Measurements from ENCODE around the gene TRIP12. TPM values are rescaled to one million over a fixed set of nuclear protein-coding genes. Genes with fewer than 3 reads are reported as not detected.
"Not testable (repeated sequence)": the region's sequence is repeated elsewhere in the genome, so short reads cannot be mapped to it uniquely, and the experiment has no call there.

Gene TRIP12
- total RNA-seq, 4 donors from 2014 or later, result 156 to 182 (median 168) TPM

- peak; percentile 34 for DNase-seq (ENCODE audit: extremely low spot score)
- Histone ChIP-seq H3K27me3 (no peaks in the 10 kb centered on the region), H3K27ac (replicated peaks in 1 of 4) (no peak overlapping the region), H3K4me1 (no peaks in the 10 kb centered on the region), H3K4me3 (no peak overlapping the region), H3K36me3 (peaks cover 0 to 6% (median 2%) of the 10 kb centered on the region in 4 donors), H3K9me3 (no peaks in the 10 kb centered on the region)
- intact Hi-C loops (cut with DNase I), result no loop called here
- TF ChIP-seq POLR2A (IDR thresholded peaks at IDR 0.05; ENCODE audit: low read depth) (no peak), CTCF (IDR thresholded peaks at IDR 0.05) (no peak), POLR2AphosphoS5 (IDR thresholded peaks at IDR 0.05) (no peak), EP300 (IDR thresholded peaks at IDR 0.05) (no peak)
- WGBS, result 98% methylated on average over 5 of the region's 5 CpGs
These were observed 9.4 kb upstream of the TRIP12 start for GRCh38 chr2:229931241-229931640.

DNA sequence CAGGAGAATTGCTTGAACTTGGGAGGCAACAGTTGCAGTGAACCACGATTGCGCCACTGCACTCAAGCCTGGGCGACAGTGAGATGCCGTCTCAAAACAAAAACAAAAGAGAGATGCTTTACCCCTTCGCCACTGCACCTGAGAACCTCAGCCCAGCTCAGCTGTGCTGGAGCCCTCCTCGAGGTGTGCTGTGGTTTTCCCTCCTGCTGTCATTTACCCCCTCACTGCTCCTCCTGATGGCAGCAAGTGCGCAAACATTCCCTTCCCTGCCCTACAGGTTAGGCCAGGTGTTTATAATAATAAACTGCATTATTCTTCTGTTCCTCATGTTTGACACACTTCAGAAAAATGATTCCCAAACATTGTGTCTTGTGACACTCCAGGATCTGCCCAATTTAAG lies 8.8 kb upstream of the TRIP12 start:
- intact Hi-C loops (cut with DNase I), result no loop called here

GRCh38 chr2:229927817-229928321 lies 6.1 kb upstream of the TRIP12 start:
- H3K9me3 ChIP-seq, result no peaks in the 10 kb centered on the region
- intact Hi-C loops (cut with DNase I), result no loop called here
- no peak overlapping the region for H3K27ac ChIP-seq (replicated peaks in 1 of 4)
- peaks cover 8 to 15% (median 12%) of the 10 kb centered on the region in 4 donors for H3K4me1 ChIP-seq
- 88% methylated on average over 2 of the region's 2 CpGs for WGBS
- peaks cover 0 to 3% (median 0%) of the 10 kb centered on the region in 4 donors for H3K36me3 ChIP-seq
- no peak overlapping the region for H3K4me3 ChIP-seq
- no peaks in the 10 kb centered on the region for H3K27me3 ChIP-seq
- no peak for TF ChIP-seq POLR2A (IDR thresholded peaks at IDR 0.05; ENCODE audit: low read depth)
- TF ChIP-seq POLR2AphosphoS5 (IDR thresholded peaks at IDR 0.05), result no peak
- no peak for TF ChIP-seq EP300 (IDR thresholded peaks at IDR 0.05)
- no peak for TF ChIP-seq CTCF (IDR thresholded peaks at IDR 0.05)
- no peak for DNase-seq (ENCODE audit: extremely low spot score)

More for the DNA sequence above, 8.8 kb upstream of the TRIP12 start:
- Histone ChIP-seq H3K27ac (replicated peaks in 1 of 4) (no peak overlapping the region), H3K9me3 (no peaks in the 10 kb centered on the region), H3K36me3 (peaks cover 0 to 6% (median 2%) of the 10 kb centered on the region in 4 donors), H3K4me3 (no peak overlapping the region), H3K4me1 (no peaks in the 10 kb centered on the region), H3K27me3 (no peaks in the 10 kb centered on the region)
- DNase-seq (ENCODE audit: extremely low spot score), result no peak
- TF ChIP-seq EP300 (IDR thresholded peaks at IDR 0.05), result no peak
- no peak for TF ChIP-seq POLR2AphosphoS5 (IDR thresholded peaks at IDR 0.05)
- TF ChIP-seq POLR2A (IDR thresholded peaks at IDR 0.05; ENCODE audit: low read depth), result no peak
- TF ChIP-seq CTCF (IDR thresholded peaks at IDR 0.05), result no peak
- 94% methylated on average over 7 of the region's 7 CpGs for WGBS

- DNase-seq (ENCODE audit: extremely low spot score), result no peak
- intact Hi-C loops (cut with DNase I), result no loop called here
- TF ChIP-seq POLR2A (IDR thresholded peaks at IDR 0.05; ENCODE audit: low read depth) (no peak), EP300 (IDR thresholded peaks at IDR 0.05) (no peak), POLR2AphosphoS5 (IDR thresholded peaks at IDR 0.05) (no peak), CTCF (IDR thresholded peaks at IDR 0.05) (no peak)
- no peak overlapping the region for H3K27ac ChIP-seq (replicated peaks in 1 of 4)
- H3K27me3 ChIP-seq, result no peaks in the 10 kb centered on the region
- H3K9me3 ChIP-seq, result no peaks in the 10 kb centered on the region
- no peak overlapping the region for H3K4me3 ChIP-seq
- H3K36me3 ChIP-seq, result no peaks in the 10 kb centered on the region
- H3K4me1 ChIP-seq, result peaks cover 12 to 23% (median 18%) of the 10 kb centered on the region in 4 donors
These were observed 3.4 kb upstream of the TRIP12 start for GRCh38 chr2:229925201-229925600.

GRCh38 chr2:229924541-229924940 lies 2.7 kb upstream of the TRIP12 start:
- not testable (repeated sequence) for H3K36me3 ChIP-seq; H3K9me3 ChIP-seq; DNase-seq (ENCODE audit: extremely low spot score); H3K4me3 ChIP-seq; H3K27ac ChIP-seq (replicated peaks in 1 of 4); H3K27me3 ChIP-seq
- WGBS, result 96% methylated on average over 10 of the region's 10 CpGs
- H3K4me1 ChIP-seq, result peaks cover 18 to 30% (median 24%) of the 10 kb centered on the region in 4 donors
- intact Hi-C loops (cut with DNase I), result loop anchor here (5.0 kb wide), 1 partner anchor 58 kb away; no protein-coding TSS in a partner anchor

Data from esophagus muscularis mucosa (tissue), 4 donors.